WTC11 (cell line): Measurements from ENCODE around the gene CHCHD1.

Experiments used
- CTCF ChIP-seq: fragments of 200-600 bp; IDR thresholded peaks from 2 replicates; pipeline ENCODE4 v1.8.0; 2022; ENCODE audit warnings: antibody characterized with exemption
- PREB ChIP-seq: sonication (generic); formaldehyde crosslinking; IDR thresholded peaks from 2 replicates; pipeline ENCODE4 v1.8.1; 2022; ENCODE audit warnings: mild to moderate bottlenecking, missing genetic modification reagents, moderate library complexity, borderline replicate concordance
- RELA ChIP-seq: sonication (generic); formaldehyde crosslinking; IDR thresholded peaks from 2 replicates; pipeline ENCODE4 v1.8.1; 2022; ENCODE audit warnings: missing genetic modification reagents, mild to moderate bottlenecking, borderline replicate concordance

- TF ChIP-seq PREB (CRISPR knock-in tag) (no peak), CTCF (no peak), RELA (CRISPR knock-in tag) (no peak)
Observed at GRCh38 chr10:73807471-73807870, 25.6 kb downstream of the CHCHD1 start.
